Mesenchymal stem cell (in vitro differentiated cells and primary cell): Measurements from ENCODE around the gene MYH11.

Experiments
- DNase-seq: peaks from one replicate; pipeline ENCODE4 v3.0.0-alpha.2; 2013
- H2AFZ ChIP-seq: one replicate; pipeline ENCODE4 v1.6.1; 2013; ENCODE audit warnings: low read depth, mild to moderate bottlenecking, control low read depth, inconsistent platforms, low read length, moderate library complexity
- H2AK5ac ChIP-seq: 2 replicates; pipeline ENCODE4 v1.6.1; 2013; ENCODE audit warnings: low read length, moderate library complexity, mild to moderate bottlenecking, inconsistent platforms; ENCODE audit not compliant: severe bottlenecking
- H2BK120ac ChIP-seq: one replicate; pipeline ENCODE4 v1.6.1; 2013; ENCODE audit warnings: low read depth, mild to moderate bottlenecking, inconsistent platforms, low read length, moderate library complexity
- H2BK12ac ChIP-seq, 2 experiments: one replicate each; pipeline ENCODE4 v1.6.1; 2013; ENCODE audit warnings: inconsistent platforms in 2 of 2, low read length in 2 of 2, mild to moderate bottlenecking in 2 of 2, moderate library complexity in 2 of 2, control low read depth in 1 of 2
- H2BK15ac ChIP-seq: one replicate; pipeline ENCODE4 v1.6.1; 2013; ENCODE audit warnings: mild to moderate bottlenecking, low read depth, inconsistent platforms; ENCODE audit not compliant: poor library complexity, severe bottlenecking
- H2BK5ac ChIP-seq: 2 replicates; pipeline ENCODE4 v1.6.1; 2013; ENCODE audit warnings: low read depth, mild to moderate bottlenecking, low read length, control low read depth, inconsistent platforms; ENCODE audit not compliant: poor library complexity, severe bottlenecking
- H3K14ac ChIP-seq, 2 experiments: one replicate each; pipeline ENCODE4 v1.6.1; 2013; ENCODE audit warnings: inconsistent platforms in 2 of 2, low read length in 2 of 2, control low read depth in 1 of 2, mild to moderate bottlenecking in 1 of 2, moderate library complexity in 1 of 2
- H3K18ac ChIP-seq, 2 experiments: one replicate each; pipeline ENCODE4 v1.6.1; 2013; ENCODE audit warnings: inconsistent platforms in 2 of 2, low read length in 2 of 2, control low read depth in 1 of 2, low read depth in 1 of 2, mild to moderate bottlenecking in 1 of 2
- H3K23ac ChIP-seq, 2 experiments: one replicate each; pipeline ENCODE4 v1.6.1; 2013; ENCODE audit warnings: inconsistent platforms in 2 of 2, low read length in 2 of 2, mild to moderate bottlenecking in 2 of 2, moderate library complexity in 2 of 2, control low read depth in 1 of 2
- H3K27ac ChIP-seq: 2 replicates; pipeline ENCODE4 v1.5.1; 2013; ENCODE audit warnings: mild to moderate bottlenecking, moderate library complexity, low read length, control low read depth, inconsistent platforms; ENCODE audit not compliant: poor library complexity, severe bottlenecking
- H3K27me3 ChIP-seq, 2 experiments: 2 replicates each; pipeline versions ENCODE4 v1.6.1 to v1.7.0; 2013; ENCODE audit warnings: low read length in 2 of 2, mild to moderate bottlenecking in 2 of 2, moderate library complexity in 2 of 2, control low read depth in 1 of 2, inconsistent platforms in 1 of 2; ENCODE audit not compliant: control insufficient read depth in 1 of 2, insufficient read depth in 1 of 2
- H3K36me3 ChIP-seq, 2 experiments: 2 replicates each; pipeline versions ENCODE4 v1.6.1 to v1.7.0; 2013; ENCODE audit warnings: low read length in 2 of 2, control low read depth in 1 of 2, inconsistent platforms in 1 of 2, low read depth in 1 of 2, mild to moderate bottlenecking in 1 of 2; ENCODE audit not compliant: insufficient read depth in 2 of 2, control insufficient read depth in 1 of 2
- H3K4ac ChIP-seq, 2 experiments: one replicate each; pipeline ENCODE4 v1.6.1; 2013; ENCODE audit warnings: inconsistent platforms in 2 of 2, low read length in 2 of 2, mild to moderate bottlenecking in 2 of 2, moderate library complexity in 2 of 2, control low read depth in 1 of 2, low read depth in 1 of 2
- H3K4me1 ChIP-seq: 2 replicates; pipeline ENCODE4 v1.6.1; 2013; ENCODE audit warnings: low read depth, low read length, control low read depth; ENCODE audit not compliant: control insufficient read depth, insufficient read depth
- H3K4me2 ChIP-seq: 2 replicates; pipeline ENCODE4 v1.6.1; 2013; ENCODE audit warnings: low read length, mild to moderate bottlenecking, inconsistent platforms; ENCODE audit not compliant: poor library complexity, severe bottlenecking
- H3K4me3 ChIP-seq, 2 experiments: 2 replicates each; pipeline versions ENCODE4 v1.5.1 to v1.7.0; 2013; ENCODE audit warnings: low read length in 2 of 2, mild to moderate bottlenecking in 2 of 2, control low read depth in 1 of 2, low read depth in 1 of 2; ENCODE audit not compliant: insufficient read depth in 1 of 2
- H3K79me1 ChIP-seq: replicated peaks from 2 replicates; pipeline ENCODE4 v1.6.1; 2013; ENCODE audit warnings: mild to moderate bottlenecking, control low read depth, low read length, inconsistent platforms; ENCODE audit not compliant: poor library complexity, severe bottlenecking
- H3K9ac ChIP-seq: 2 replicates; pipeline ENCODE4 v1.7.0; 2013; ENCODE audit warnings: mild to moderate bottlenecking, low read length, moderate library complexity
- H3K9me3 ChIP-seq: 2 replicates; pipeline ENCODE4 v1.7.0; 2013; ENCODE audit warnings: mild to moderate bottlenecking, low read length; ENCODE audit not compliant: control insufficient read depth
- H4K8ac ChIP-seq: one replicate; pipeline ENCODE4 v1.6.1; 2013; ENCODE audit warnings: inconsistent platforms, mild to moderate bottlenecking, low read length, moderate library complexity
- H4K91ac ChIP-seq: one replicate; pipeline ENCODE4 v1.6.1; 2013; ENCODE audit warnings: mild to moderate bottlenecking, low read length, inconsistent platforms
- WGBS: methylation state at CpG from one replicate; pipeline ENCODE4 v1.1.7; 2013; ENCODE audit warnings: mixed read lengths; 5-methylcytosine and 5-hydroxymethylcytosine counted together

Gene MYH11

GRCh38 chr16:15691046-15691445 is 165.8 kb downstream of the MYH11 start:
- H3K4me2 ChIP-seq, result no peak overlapping the region
- WGBS, result 96% methylated on average over 10 of the region's 10 CpGs

DNA sequence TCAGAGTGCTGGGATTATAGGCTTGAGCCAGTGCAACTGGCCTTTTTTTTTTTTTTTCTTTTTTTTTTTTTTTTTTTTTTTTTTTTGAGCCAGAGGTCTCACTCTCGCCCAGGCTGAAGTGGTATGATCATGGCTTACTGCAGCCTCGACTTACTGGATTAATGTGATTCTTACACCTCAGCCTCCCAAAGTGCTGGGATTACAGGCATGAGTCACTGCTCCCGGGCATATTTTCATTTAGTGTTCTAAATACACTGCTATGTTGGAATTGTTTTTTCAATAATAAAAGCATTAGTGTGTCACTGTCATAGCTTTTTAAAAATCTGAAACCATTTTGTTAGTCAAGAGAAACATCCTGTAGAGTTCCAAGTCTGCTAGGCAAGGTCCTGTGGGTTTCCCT is 166.5 kb downstream of the MYH11 start:
- Histone ChIP-seq H3K4me1 (no peaks in the 10 kb centered on the region), H2BK15ac (no peak overlapping the region), H3K4me2 (no peak overlapping the region), H2AFZ (no peak overlapping the region), H3K36me3 (peaks cover 71 to 81% of the 10 kb centered on the region in 2 experiments), H2BK120ac (no peak overlapping the region), H3K27ac (no peak overlapping the region), H3K23ac (no peak overlapping the region), H3K9me3 (no peaks in the 10 kb centered on the region), H3K27me3 (no peaks in the 10 kb centered on the region), H4K8ac (no peak overlapping the region), H3K4ac (no peak overlapping the region), H3K14ac (no peak overlapping the region), H3K4me3 (no peak overlapping the region), H4K91ac (no peak overlapping the region), H3K18ac (no peak overlapping the region), H2BK5ac (no peak overlapping the region), H2AK5ac (no peak overlapping the region), H2BK12ac (no peak overlapping the region), H3K9ac (no peak overlapping the region), H3K79me1 (peaks cover 21% of the 10 kb centered on the region)
- 60% methylated on average over 1 of the region's 3 CpGs for WGBS
- no peak for DNase-seq

More at GRCh38 chr16:15691046-15691445, 165.8 kb downstream of the MYH11 start:
- H3K36me3 ChIP-seq, result peaks cover 67 to 78% of the 10 kb centered on the region in 2 experiments
- H3K27me3 ChIP-seq, result no peaks in the 10 kb centered on the region
- no peaks in the 10 kb centered on the region for H3K9me3 ChIP-seq
- no peak overlapping the region for H3K23ac ChIP-seq
- H3K9ac ChIP-seq, result no peak overlapping the region
- no peak overlapping the region for H3K4ac ChIP-seq
- no peak overlapping the region for H2BK5ac ChIP-seq
- H2BK15ac ChIP-seq, result no peak overlapping the region
- peaks cover 19% of the 10 kb centered on the region for H3K79me1 ChIP-seq
- no peak for DNase-seq
- no peak overlapping the region for H3K4me3 ChIP-seq
- H3K27ac ChIP-seq, result no peak overlapping the region
- no peaks in the 10 kb centered on the region for H3K4me1 ChIP-seq
- H3K14ac ChIP-seq, result no peak overlapping the region
- H2BK120ac ChIP-seq, result no peak overlapping the region
- no peak overlapping the region for H2BK12ac ChIP-seq
- no peak overlapping the region for H2AFZ ChIP-seq
- no peak overlapping the region for H4K8ac ChIP-seq
- no peak overlapping the region for H2AK5ac ChIP-seq
- no peak overlapping the region for H4K91ac ChIP-seq
- H3K18ac ChIP-seq, result no peak overlapping the region

GRCh38 chr16:15689290-15689689 is 167.5 kb downstream of the MYH11 start:
- Histone ChIP-seq H2AK5ac (no peak overlapping the region), H3K14ac (no peak overlapping the region), H3K18ac (no peak overlapping the region), H3K27me3 (no peaks in the 10 kb centered on the region), H4K8ac (no peak overlapping the region), H3K79me1 (peaks cover 21% of the 10 kb centered on the region), H2BK5ac (no peak overlapping the region), H3K9me3 (no peaks in the 10 kb centered on the region), H3K4me1 (no peaks in the 10 kb centered on the region), H3K27ac (no peak overlapping the region), H2BK120ac (no peak overlapping the region), H3K4ac (no peak overlapping the region), H2BK15ac (no peak overlapping the region), H3K4me3 (no peak overlapping the region), H4K91ac (no peak overlapping the region), H3K4me2 (no peak overlapping the region), H3K9ac (no peak overlapping the region), H3K23ac (no peak overlapping the region), H2BK12ac (no peak overlapping the region), H2AFZ (no peak overlapping the region), H3K36me3 (peaks cover 67 to 78% of the 10 kb centered on the region in 2 experiments)
- no peak for DNase-seq
- WGBS, result 100% methylated on average over 3 of the region's 3 CpGs

- Histone ChIP-seq H2BK15ac (no peak overlapping the region), H3K79me1 (peaks cover 20% of the 10 kb centered on the region), H3K4ac (no peak overlapping the region), H3K9me3 (no peaks in the 10 kb centered on the region), H2AK5ac (no peak overlapping the region), H3K27me3 (no peaks in the 10 kb centered on the region), H4K91ac (no peak overlapping the region), H3K14ac (no peak overlapping the region), H3K4me2 (no peak overlapping the region), H3K4me1 (peaks cover 4% of the 10 kb centered on the region), H3K18ac (no peak overlapping the region), H3K27ac (no peak overlapping the region), H2BK120ac (no peak overlapping the region), H2BK12ac (no peak overlapping the region), H3K36me3 (peaks cover 44 to 52% of the 10 kb centered on the region in 2 experiments), H3K4me3 (no peak overlapping the region), H2AFZ (no peak overlapping the region), H4K8ac (no peak overlapping the region), H2BK5ac (no peak overlapping the region), H3K9ac (no peak overlapping the region), H3K23ac (no peak overlapping the region)
- WGBS, result 100% methylated on average over 2 of the region's 2 CpGs
- no peak for DNase-seq
These were observed 170.5 kb downstream of the MYH11 start for GRCh38 chr16:15686287-15686686.
